ENCODE data around the gene ACOX2. TPM values are rescaled to one million over a fixed set of nuclear protein-coding genes. Genes with fewer than 3 reads are reported as not detected.

Gene ACOX2
- 5.7 to 8.9 TPM (median 7.8 TPM) in 5 replicates for total RNA-seq (2022; extraction: Qiagen RNA extraction)

GRCh38 chr3:58536501-58537411 lies at the start of gene ACOX2:
ACOX2 (minus strand) TSS chr3:58537190; CDS start chr3:58535106, 2,084 bp downstream.

GRCh38 chr3:58577269-58577821 lies 40.4 kb upstream of the ACOX2 start, which contains the start of gene FAM107A:
FAM107A (minus strand) TSS chr3:58577391; CDS start chr3:58569860, 7,531 bp downstream.

GRCh38 chr3:58491506-58492402 lies 45.2 kb downstream of the ACOX2 start, which contains the start of gene KCTD6:
KCTD6 (plus strand) TSS chr3:58492096; CDS start chr3:58498756, 6,660 bp downstream.

Other genes starting within 250 kb of the ACOX2 start
- gene RPP14, start 230.9 kb downstream of the ACOX2 start, total RNA-seq (2022; extraction: Qiagen RNA extraction) = 8.3 to 13.2 TPM (median 9.5 TPM) in 5 replicates
- 6.0 to 8.0 TPM (median 7.1 TPM) in 5 replicates for gene HTD2, start 230.7 kb downstream of the ACOX2 start, total RNA-seq (2022; extraction: Qiagen RNA extraction)
- 5.0 to 5.5 TPM (median 5.3 TPM) in 5 replicates for gene PXK, start 204.3 kb downstream of the ACOX2 start, total RNA-seq (2022; extraction: Qiagen RNA extraction)
- 53.3 to 67.2 TPM (median 57.7 TPM) in 5 replicates for gene PDHB, start 103.4 kb downstream of the ACOX2 start, total RNA-seq (2022; extraction: Qiagen RNA extraction)
- 5.3 to 7.6 TPM (median 6.8 TPM) in 5 replicates for gene KCTD6, start 45.1 kb downstream of the ACOX2 start, total RNA-seq (2022; extraction: Qiagen RNA extraction)
- 0.26 to 0.51 TPM (median 0.41 TPM) in 5 replicates for gene FAM107A, start 40.2 kb upstream of the ACOX2 start, total RNA-seq (2022; extraction: Qiagen RNA extraction)
- not detected in 5 replicates for gene FAM3D, start 129.6 kb upstream of the ACOX2 start, total RNA-seq (2022; extraction: Qiagen RNA extraction)

Data from A549 treated with AZD2906 at 1 μM for 4 hours (cell line).